HG02571 (cell line): ENCODE data around the gene PRR14.

ENCODE experiments used
- ATAC-seq: cut with Tn5 transposase; IDR thresholded peaks from one replicate; pipeline ENCODE4 v1.9.1; 2021; ENCODE audit warnings: mild to moderate bottlenecking, moderate library complexity; ENCODE audit not compliant: unreplicated experiment

The PRR14 gene

DNA sequence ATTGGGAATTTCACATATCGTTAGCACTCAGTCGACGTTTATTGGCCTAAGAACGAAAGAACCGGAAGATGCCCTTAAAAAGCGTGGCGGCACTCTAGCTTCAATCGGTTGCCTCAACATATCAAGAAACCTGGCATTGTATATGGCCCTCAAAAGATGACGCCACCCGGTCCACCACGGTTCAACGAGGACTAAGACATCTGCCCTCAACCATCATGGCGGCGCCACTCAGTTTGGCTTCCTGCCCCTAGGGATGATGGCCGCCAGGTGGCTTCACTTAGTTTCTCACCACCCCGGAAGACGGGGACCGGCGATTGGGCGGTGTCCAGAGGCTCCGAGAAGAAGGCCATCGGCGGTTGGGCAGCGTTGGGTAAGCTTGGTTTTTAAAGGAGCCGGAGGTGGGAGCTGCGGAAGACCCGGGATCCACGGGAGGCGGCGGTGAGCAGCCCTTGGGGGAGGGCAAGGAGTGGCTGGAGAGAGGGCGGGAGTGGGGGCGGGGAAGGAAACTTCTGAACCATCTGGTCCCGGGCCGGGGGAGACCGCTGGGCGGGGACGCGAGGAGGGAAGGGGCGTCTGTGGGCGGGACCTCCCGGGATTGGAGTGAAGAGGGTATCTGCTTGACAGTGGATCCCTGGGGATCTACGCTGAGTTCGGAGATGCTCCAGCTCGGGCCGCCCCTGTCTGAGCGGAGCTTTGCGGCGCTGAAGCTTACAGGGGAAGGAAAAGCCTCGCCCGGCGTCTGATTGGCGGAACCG is at the start of gene PRR14:
PRR14 (plus strand) TSS at position 592 of the 755 bp plus-strand sequence. CDS start 686 bp downstream, outside the sequence.
- peak; percentile 65 for ATAC-seq

DNA sequence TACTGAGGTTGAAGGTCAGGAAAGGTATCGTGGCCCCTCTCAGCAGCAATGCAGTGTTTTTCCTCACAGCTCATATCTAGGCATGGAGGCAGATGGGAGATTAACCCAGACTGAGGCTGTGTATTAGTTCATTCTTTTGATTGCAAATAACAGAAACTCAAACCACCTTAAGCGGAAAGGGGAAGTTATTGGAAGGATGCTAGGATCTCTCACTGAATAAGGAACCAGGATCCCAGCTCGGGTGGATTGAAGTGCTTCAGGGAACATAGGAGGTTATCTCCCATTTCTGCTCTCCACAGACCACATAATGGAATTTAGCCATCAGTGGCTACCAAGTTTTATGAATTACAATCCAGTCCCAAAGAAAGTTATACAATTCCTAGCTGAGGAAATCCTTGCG is 48.8 kb upstream of the PRR14 start:
- no peak for ATAC-seq

DNA sequence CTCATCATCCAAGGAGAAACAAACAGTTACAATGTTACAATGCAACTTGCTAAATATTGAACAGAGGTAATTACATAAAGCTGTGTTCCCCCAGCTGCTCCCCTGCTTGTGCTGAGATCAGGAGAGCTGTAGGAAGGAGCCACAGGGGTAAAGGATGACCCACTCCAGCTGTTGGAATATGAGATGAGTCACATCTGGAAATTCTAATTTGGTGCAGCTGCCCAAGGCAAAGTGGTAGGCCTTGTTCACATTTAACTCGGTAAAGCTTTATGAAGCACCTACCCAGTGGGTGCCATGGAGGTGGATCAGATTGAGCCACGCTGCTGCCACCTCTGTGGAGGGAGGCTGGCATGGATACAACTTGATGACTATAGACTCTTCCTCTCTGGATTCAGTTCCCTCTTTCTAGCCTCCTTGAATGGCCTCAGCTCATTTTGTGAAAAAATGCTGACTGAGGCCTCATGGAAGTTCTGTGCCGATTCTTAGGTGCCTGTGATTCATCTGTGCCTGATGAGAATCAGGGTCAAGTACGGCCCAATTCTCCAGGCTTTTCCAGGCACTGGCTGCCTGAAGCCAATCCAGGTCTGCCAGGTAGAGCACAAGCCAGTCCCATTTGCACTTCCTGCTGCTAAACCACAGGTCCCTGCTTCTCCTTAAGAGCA is 48.0 kb upstream of the PRR14 start:
- ATAC-seq: no peak

DNA sequence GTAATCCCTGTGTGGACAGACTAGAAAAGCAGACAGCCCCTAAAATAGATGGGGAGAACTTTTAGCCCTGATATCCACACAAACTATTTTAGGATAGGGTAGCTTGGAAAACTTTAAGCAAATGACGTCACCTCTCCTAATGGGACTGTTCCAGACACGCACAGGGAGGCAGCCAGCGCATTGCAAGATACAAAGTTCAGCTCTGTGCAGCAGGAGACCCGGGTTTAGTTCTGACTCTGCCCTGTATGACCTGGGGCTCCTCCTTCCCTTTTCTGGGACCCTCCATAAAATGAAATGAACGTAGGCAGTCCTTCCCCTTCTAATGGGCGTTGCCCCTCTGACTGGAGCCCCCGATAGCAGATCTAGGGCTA is 46.8 kb upstream of the PRR14 start:
- no peak for ATAC-seq

DNA sequence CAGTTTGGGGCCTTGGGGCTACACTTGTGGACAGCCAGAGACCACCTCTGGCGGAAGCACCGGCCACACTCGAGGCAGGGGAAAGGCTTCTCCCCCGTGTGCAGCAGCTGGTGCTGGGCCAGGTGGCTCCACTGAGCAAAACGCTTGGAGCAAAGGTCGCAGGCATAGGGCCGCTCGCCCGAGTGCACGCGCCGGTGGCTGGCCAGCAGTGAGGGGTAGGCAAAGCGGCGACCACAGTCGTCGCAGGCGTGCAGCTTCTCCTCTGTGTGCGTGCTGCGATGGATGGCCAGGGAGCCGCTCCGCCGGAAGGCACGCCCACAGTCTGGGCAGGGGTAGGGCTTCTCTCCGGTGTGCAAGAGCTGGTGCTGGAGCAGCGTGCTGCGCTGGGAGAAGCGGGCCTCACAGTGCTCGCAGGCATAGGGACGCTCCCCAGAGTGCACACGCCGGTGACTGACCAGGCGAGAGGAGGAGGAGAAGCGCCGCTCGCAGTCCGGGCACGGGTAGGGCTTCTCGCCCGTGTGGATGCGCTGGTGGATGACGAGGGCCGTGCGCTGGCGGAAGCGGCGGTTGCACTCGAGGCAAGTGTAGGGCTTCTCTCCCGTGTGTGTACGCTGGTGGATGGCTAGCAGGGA is 46.3 kb upstream of the PRR14 start:
- no peak for ATAC-seq

DNA sequence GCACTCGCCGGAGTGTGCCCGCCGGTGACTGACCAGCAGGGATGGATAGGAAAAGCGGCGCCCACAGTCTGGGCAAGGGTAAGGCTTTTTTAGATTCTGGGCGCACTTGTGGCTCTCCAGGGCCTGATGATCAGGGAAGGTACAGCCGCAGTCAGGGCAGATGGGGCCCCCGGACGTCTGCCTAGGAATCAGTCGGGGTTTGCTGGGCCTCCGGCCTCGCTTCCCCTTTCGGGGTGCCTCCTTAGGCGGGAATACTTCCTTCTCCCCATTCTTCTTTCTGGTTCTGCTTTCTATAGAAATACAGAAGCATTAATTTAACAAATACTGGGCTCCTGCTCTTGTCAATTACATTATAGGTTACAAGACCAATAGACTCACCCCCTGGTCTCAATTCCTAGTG is 45.6 kb upstream of the PRR14 start:
- no peak for ATAC-seq

DNA sequence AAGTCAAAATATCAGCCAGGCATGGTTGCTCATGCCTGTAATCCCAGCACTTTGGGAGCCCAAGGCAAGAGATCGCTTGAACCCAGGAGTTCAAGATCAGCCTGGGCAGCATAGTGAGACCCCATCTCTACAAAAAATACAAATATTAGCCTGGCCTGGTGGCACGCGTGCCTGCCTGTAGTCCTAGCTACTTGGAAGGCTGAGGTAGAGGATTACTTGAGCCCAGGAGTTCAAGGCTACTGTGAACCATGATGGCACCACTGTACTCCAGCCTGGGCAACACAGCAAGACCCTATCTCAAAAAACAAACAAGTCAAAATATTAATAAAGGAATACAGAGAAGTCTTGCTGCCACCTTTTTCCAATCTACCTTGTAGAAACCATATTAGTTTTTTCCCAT is 44.8 kb upstream of the PRR14 start:
- no peak for ATAC-seq

DNA sequence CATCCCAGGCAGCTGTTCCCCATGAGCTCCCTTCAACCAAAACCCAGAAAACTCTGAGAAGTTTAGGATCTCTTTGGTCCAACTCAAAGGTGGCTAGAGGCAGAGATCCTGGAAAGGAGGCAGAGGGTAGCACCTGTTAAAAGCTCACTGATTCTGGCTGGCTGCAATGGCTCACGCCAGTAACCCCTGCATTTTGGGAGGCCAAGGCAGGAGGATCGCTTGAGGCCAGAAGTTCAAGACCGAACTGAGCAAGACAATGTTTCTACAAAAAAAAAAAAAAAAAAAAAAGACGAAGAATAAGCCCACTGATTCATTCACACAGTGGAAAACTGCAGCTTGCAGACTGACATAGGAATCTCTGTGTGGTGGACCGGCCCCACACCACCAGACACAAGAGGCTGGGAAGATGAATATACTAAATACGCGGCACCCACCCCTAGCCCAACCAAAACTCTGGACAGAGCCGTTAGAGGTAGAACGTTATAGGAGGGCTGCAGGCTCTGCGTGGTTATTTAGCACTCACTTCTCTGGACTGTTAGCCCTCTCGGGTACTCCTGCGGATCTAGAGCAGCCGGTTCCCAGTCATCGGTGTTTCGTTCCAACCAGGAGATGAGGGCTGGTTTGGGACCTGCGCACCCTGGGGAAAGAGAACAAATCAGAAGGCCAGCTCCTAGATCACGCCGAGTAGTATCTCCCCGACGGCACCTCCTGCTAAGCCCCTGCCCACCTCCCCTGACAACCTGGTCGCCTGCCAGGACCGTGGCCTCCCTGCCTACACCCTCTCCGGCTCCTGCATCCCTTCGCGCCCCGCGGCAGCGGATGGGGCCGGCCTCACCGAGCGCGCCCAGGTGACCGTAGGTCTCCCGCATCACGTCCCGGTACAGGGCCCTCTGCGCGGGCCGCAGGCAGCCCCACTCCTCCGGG is 41.5 kb upstream of the PRR14 start:
- peak; percentile 28 for ATAC-seq

DNA sequence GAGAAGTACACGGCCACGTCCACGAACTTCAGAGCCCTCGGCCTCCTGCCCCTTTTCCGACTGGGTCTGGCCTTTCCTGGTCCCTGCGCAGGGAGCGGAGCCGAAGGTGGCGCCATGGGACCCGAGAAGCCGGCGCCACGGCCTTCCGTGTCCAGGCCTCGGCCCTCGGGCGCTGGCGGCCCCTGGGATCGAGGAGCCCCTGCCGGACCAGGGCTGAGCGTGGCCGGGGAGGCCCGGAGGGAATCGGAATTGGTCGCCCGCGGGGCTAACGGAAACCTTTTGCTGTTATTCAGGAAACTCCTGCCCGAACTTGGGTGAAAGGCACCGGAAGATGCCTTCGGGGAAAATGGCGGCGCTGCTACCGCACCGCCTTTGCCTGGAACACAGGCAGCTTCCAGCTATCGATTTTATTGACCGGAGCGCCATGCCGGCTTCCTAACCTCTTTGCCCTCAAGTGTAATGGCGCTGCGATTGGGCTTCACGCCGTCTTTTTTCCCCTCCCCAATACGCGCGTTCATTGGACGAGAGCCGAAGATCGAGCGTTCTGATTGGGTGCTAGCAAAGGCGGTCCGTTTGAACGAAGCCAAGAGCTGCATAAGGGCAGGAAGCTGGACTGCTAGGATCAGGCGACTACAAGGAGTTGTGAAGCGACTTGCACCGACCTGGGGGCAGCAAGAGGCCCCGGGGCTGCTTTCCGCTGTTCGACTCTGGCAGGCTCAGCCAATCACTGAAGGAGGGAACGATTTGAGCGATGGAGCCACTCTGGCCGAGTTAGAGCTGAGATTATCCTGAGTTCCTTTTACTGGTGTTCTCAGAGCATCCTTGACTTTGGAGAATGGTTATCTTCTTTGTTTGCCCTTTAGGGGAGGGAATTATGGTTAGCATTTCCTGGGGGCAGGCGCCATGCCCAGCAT is 40.6 kb upstream of the PRR14 start, which contains the start of gene ZNF689:
ZNF689 (minus strand) TSS at position 464 of the 914 bp plus-strand sequence; CDS start at position 116, 348 bp downstream.
- ATAC-seq: peak; percentile 81

DNA sequence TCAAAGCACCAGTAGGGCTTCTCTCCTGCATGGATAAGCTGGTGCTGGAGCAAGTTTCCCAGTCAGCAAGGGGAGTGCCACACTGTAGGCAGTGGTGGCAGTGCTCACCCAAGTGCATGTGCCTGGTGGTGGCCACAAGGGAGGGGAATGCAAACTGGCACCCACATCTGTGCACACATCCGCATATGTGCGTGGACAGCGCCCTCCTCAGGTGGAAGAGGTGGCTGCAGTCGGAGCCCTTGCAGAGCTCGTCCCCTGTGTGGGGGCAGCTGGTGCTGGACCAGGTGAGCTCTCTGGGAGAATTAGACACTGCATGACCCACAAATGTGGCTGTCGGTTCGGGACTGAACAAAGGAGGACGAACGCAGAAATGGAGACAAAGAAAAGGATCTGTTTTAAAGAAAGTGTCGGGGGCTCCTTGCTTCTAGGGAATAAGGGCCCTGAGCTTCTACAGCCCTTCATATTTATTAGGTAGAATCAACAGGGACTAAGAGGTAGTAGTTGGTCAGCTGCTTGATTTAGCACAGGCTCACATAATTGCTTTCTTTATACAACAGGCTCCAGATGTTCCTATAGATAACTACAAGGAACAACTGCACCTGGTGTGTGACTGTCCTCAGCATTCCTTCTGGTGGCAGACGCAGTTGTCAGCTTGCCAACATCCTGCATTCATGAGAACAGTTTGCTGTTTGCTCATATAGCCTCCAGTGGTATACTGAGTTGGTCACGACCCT is 35.2 kb upstream of the PRR14 start:
- ATAC-seq: no peak

DNA sequence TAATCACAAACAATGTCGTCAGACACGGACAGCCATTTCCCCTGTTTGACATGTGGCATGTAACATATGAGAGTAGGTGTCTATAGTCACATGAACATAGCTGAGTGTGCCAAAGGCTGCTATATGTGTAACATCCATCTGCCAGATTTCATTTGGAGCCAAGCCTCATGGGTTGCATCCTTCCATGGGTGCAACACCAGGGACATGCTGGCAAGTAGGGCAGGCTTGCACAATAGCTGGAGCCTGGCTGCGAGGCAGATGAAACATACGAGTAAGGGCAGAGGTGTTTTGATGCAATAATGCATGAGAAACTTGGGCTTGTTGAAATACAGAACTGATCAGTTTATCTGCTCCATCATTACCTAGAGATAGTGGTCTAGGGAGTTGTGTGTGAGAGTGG is 31.6 kb upstream of the PRR14 start:
- ATAC-seq: no peak

DNA sequence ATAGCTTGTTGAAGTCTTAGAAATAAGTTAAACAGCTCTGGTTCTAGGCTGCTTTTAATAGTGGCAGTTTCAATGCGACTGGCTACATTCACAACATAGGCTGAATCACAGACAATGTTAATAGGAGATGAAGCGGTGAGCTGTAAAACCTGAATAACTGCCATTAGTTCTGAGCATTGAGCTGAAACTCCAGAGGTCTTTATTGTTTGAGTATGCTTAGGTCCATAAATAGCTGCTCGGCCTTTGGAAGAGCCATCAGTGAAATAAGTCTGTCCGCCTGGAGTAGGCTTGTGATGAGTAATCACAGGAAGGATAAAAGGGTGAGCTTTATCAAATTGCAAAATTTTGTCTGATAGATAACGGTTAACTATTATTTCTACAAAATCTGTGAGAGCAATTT is 31.1 kb upstream of the PRR14 start:
- ATAC-seq: no peak

DNA sequence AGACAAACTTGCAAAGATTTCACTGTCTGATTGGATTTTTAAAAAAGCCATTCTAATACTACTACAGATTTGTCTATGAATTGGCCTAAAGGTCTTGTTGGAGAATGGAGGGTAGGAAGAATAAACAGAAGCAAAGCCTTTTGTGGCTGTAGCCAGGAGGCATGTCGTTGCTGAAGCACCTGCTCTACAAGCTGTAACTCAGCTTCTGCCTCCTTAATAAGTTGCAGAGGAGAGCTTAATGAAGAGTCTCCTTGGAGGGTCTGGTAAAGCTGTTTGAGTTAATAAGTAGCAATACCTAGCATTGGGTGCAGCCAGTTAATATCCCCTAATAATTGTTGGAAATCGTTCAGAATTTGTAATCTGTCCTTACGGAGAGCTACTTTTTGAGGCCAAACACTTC is 30.6 kb upstream of the PRR14 start:
- no peak for ATAC-seq

DNA sequence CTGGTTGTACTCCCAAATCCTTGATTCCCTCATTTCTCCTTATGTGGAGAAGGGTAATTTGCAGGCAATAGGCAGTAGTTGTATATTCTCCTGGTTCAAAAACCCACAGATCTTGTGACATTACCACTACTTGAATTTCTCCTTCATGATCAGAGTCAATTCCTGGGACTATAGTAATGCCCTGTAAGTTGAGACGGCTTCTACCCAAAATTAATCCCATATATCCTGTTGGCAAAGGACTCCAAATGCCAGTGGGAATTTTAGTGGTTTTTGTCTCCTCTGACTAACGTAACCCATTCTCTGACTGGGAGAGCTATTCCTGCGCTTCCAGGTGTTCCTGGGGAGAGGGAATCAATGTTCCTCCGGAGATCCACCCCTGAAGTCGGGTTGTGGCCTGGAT is 29.0 kb upstream of the PRR14 start:
- ATAC-seq: no peak

DNA sequence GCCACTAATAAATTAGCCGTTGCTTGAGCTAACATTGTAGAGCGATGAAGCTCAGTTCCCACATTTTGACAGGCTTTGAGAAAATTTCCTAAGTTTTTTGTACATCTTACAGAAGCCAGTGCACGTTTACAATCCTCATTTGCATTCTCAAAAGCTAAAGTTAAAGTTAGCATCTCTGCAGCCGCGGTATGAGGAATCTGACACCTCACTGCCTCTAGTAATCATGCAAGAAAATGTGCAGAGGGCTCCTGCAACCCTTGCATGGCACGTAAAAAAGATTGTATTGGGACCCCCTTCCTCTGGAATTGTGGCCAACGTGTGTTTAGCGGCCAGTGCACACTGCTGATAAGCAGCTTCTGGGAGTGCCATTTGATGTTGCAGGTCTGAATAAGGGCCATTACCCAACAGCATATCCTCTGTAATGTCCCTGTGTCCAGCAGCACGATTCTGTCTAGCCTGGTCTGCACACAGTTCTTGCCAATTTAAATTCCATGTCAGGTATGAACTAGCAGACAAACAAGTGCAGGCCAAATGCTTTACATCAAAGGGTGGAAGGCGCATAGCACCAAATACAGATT is 28.2 kb upstream of the PRR14 start:
- no peak for ATAC-seq

DNA sequence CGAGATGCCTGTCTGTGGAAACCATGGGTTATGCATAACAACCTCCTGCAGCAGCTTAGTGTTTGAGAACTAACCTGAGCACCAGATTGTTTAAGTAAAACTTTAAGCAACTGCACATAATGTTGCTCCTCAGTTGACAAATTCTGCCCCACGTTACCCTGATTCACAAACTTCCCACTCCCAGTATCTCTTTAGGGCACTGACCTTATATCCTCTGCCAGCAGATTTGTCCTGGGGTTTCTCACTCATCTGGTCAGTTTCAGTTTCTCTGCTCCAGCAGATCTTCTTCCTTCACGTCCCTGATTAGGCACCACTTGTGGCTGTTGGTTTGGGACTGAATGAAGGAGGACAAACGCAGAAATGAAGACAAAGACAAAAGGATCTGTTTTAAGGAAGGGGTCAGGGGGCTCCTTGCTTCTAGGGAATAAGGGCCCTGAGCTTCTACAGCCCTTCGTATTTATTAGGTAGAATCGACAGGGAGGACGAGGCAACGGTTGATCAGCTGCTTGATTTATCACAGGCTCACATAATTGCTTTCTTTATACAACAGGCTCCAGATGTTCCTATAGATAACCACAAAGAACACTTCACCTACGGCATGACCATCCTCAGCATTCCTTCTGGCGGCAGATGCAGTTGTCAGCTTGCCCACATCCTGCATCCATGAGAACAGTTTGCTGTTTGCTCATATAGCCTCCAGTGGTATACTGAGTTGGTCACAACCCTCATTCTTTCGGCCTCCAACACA is 27.1 kb upstream of the PRR14 start:
- no peak for ATAC-seq

DNA sequence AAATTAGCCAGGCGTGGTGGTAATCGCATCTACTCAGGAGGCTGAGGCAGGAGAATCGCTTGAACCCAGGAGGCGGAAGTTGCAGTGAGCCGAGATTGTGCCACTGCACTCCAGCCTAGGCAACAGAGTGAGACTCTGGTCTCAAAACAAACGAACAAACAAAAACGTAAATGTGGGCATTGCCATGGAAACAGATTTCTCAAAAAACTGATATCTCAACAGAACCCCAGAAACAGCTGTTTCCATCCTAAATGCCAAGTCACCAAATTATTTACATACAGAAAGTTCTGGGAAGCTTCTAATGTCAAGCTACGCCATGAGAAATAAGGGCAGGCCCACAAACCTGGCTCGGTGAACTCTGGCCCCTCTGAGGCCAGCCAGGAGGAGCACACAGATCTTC is 24.5 kb upstream of the PRR14 start:
- no peak for ATAC-seq
